Panc1 (cell line): ENCODE data around the gene NMNAT3.

Source experiments
- CTCF ChIP-seq: fragments of 450-650 bp; IDR thresholded peaks from 2 replicates; pipeline ENCODE4 v1.5.1; 2017; ENCODE audit warnings: mild to moderate bottlenecking
- POLR2AphosphoS5 ChIP-seq: IDR thresholded peaks from 2 replicates; pipeline ENCODE4 v1.6.1; 2012; ENCODE audit warnings: mild to moderate bottlenecking, low read depth, low read length, moderate library complexity

GRCh38 chr3:139530717-139531116 is 147.1 kb downstream of the NMNAT3 start:
- TF ChIP-seq CTCF (no peak), POLR2AphosphoS5 (no peak)
